ENCODE results near the gene TMEM174. TPM values are rescaled to one million over a fixed set of nuclear protein-coding genes. Genes with fewer than 3 reads are reported as not detected.

The TMEM174 gene
- total and polyA plus RNA-seq, 2 of the 4 experiments (the other 2 are of a cell fraction), result not detected

GRCh38 chr5:73135021-73135420, 38.0 kb upstream of the TMEM174 start:
- WGBS, 2 experiments (ENCODE audit: extremely low coverage in 2 of 2, insufficient read length in 1 of 2), result 100% methylated on average over 1 of the region's 3 CpGs; no CpG with 5 or more reads in 1 of the 2 experiments
- intact Hi-C loops (cut with micrococcal nuclease), result loop anchor here (5.0 kb wide), 1 partner anchor 67 kb away; no protein-coding TSS in a partner anchor

More at GRCh38 chr5:73135021-73135420, 38.0 kb upstream of the TMEM174 start:
- Histone ChIP-seq H3K56ac (ENCODE audit: extremely low read depth, insufficient read depth, low read length) (no peak overlapping the region), H3K9ac (ENCODE audit: low read depth, low read length) (no peak overlapping the region), H2AFZ (replicated peaks; ENCODE audit: low read length, poor library complexity) (peak overlapping the region; percentile 59), H3K4me3 (ENCODE audit: insufficient read depth, low read depth, low read length) (no peak overlapping the region), H4K91ac (ENCODE audit: insufficient read depth, low read depth, low read length) (no peak overlapping the region), H2BK15ac (ENCODE audit: low read depth, low read length) (no peak overlapping the region), H3K79me1 (ENCODE audit: low read depth in 1 of 2, low read length in 2 of 2) (no peaks in the 10 kb centered on the region), H4K20me1 (ENCODE audit: insufficient read depth, low read length) (no peaks in the 10 kb centered on the region), H3K4me2 (ENCODE audit: low read depth, low read length) (no peak overlapping the region), H3K9me1 (ENCODE audit: insufficient read depth, low read length) (peaks cover 5% of the 10 kb centered on the region; the same call in 1 of the 2 replicates), H3K4ac (ENCODE audit: low read depth, low read length) (no peak overlapping the region), H4K5ac (ENCODE audit: low read depth, low read length) (no peak overlapping the region), H2AK9ac (replicated peaks; ENCODE audit: low read depth, low read length, poor library complexity) (peak overlapping the region; percentile 45), H3K14ac (replicated peaks; ENCODE audit: low read depth, low read length) (no peak overlapping the region), H2BK120ac (ENCODE audit: low read depth, low read length) (no peak overlapping the region), H3K36me3 (ENCODE audit: control insufficient read depth, insufficient read depth, low read length) (no peaks in the 10 kb centered on the region), H3K27ac (ENCODE audit: insufficient read depth, low read length) (no peak overlapping the region), H4K8ac (ENCODE audit: low read depth in 2 of 2, low read length in 2 of 2) (peak overlapping the region in 1 of 2 experiments; percentile 15; a peak in 1 of 4 replicates), H3K9me3 (ENCODE audit: control insufficient read depth, insufficient read depth, low read length) (no peaks in the 10 kb centered on the region), H3K18ac (ENCODE audit: low read depth, low read length) (no peak overlapping the region), H3K23ac (ENCODE audit: low read depth, low read length) (no peak overlapping the region), H2BK5ac (ENCODE audit: low read depth, low read length, poor library complexity, severe bottlenecking) (no peak overlapping the region), H3K27me3 (ENCODE audit: control insufficient read depth, insufficient read depth, low read length) (peaks cover 4% of the 10 kb centered on the region; the same call in 1 of the 2 replicates), H3K4me1 (ENCODE audit: control insufficient read depth, insufficient read depth, low read length) (peaks cover 6% of the 10 kb centered on the region), H2AK5ac (ENCODE audit: low read depth, low read length) (peak overlapping the region; percentile 31; the same call in 1 of the 2 replicates), H2BK20ac (ENCODE audit: low read depth, low read length) (no peak overlapping the region)
- dilution Hi-C loops (cut with HindIII; ENCODE audit: low sequenced_read_pairs, unreplicated experiment) (no loop called here), in situ Hi-C loops (cut with MboI; ENCODE audit: low sequenced_read_pairs) (no loop called here)
- TF ChIP-seq USF2 (IDR thresholded peaks at IDR 0.05; ENCODE audit: low read depth, low read length), result no peak
- TF ChIP-seq NFE2L2 (IDR thresholded peaks at IDR 0.05; ENCODE audit: low read depth, low read length), result no peak
- TF ChIP-seq RFX5 (IDR thresholded peaks at IDR 0.05; ENCODE audit: low read depth, low read length), result no peak
- no peak for TF ChIP-seq BHLHE40 (IDR thresholded peaks at IDR 0.05; ENCODE audit: low read depth, low read length)
- TF ChIP-seq SMC3 (IDR thresholded peaks at IDR 0.05; ENCODE audit: low read depth, low read length), result no peak
- ChIA-PET CTCF (interaction anchor here (0.5 kb wide), 1 partner anchor 52 kb away, joined by 3 read pairs; no protein-coding TSS in a partner anchor), POLR2A (ENCODE audit: unreplicated experiment) (no interaction called here)
- DNase-seq (no peak), ATAC-seq (ENCODE audit: low read depth) (no peak)
- no TSS peak for BruUV-seq (replicated peaks)

All from IMR-90 (cell line).